HepG2 (cell line): ENCODE measurements around the gene USP12. TPM values are rescaled to one million over a fixed set of nuclear protein-coding genes. Genes with fewer than 3 reads are reported as not detected.

ENCODE experiments used
- ATAC-seq: fragments of 200-7000 bp; cut with Tn5 transposase; 3 replicates; pipeline ENCODE4 v1.9.1; 2020; ENCODE audit warnings: mild to moderate bottlenecking, moderate library complexity
- BruUV-seq: library from RNA; stranded (reverse); fragments of 400-500 nt; replicated peaks from 2 replicates; lab custom pipeline; 2021; lab: Mats Ljungman, UMichigan
- CTCF ChIA-PET: fragments of 300-600 bp; formaldehyde crosslinking; extraction: SDS; loops from one replicate; lab custom pipeline; 2021; ENCODE audit warnings: low total read pairs, inconsistent platforms, low intra/inter-chr PET ratio; lab: Yijun Ruan, JAX
- POLR2A ChIA-PET: fragments of 350-600 bp; sonication (Branson Sonifier 250); formaldehyde crosslinking; loops from one replicate; lab custom pipeline; 2020; ENCODE audit warnings: antibody characterized with exemption, inconsistent platforms; lab: Yijun Ruan, JAX
- DNase-seq: peaks from one replicate; pipeline ENCODE4 v3.0.0-alpha.2; 2015; ENCODE audit warnings: low spot score
- FAIRE-seq: peaks from 3 replicates; lab custom pipeline; 2011; peaks lifted over from hg19 to GRCh38; lab: Jason Lieb, UNC
- H2AFZ ChIP-seq: one replicate; pipeline ENCODE4 v1.6.1; 2011; ENCODE audit warnings: low read length, inconsistent platforms
- H3K27ac ChIP-seq: fragments of 300-600 bp; 3 replicates; pipeline ENCODE4 v1.8.0; 2011; ENCODE audit warnings: mixed run types, mild to moderate bottlenecking, mixed read lengths, low read length, inconsistent platforms; ENCODE audit not compliant: insufficient read depth; ENCODE audit errors: extremely low read length
- H3K27me3 ChIP-seq, 2 experiments: fragments of 200-600 bp in 1 of 2; 2 replicates in 1 of 2; 3 replicates in 1 of 2; pipeline versions ENCODE4 v1.6.0 to v1.8.0; 2011; ENCODE audit warnings: low read length in 2 of 2, mild to moderate bottlenecking in 2 of 2, moderate library complexity in 2 of 2, inconsistent platforms in 1 of 2; ENCODE audit not compliant: insufficient read depth in 2 of 2, control insufficient read depth in 1 of 2
- H3K36me3 ChIP-seq, 2 experiments: fragments of 200-600 bp in 1 of 2; replicated peaks in 1 of 2; 2 replicates in 1 of 2; 3 replicates in 1 of 2; pipeline versions ENCODE4 v1.5.1 to v1.8.0; 2011; ENCODE audit warnings: low read length in 2 of 2, inconsistent platforms in 1 of 2; ENCODE audit not compliant: insufficient read depth in 2 of 2, control insufficient read depth in 1 of 2
- H3K4me1 ChIP-seq: 2 replicates; pipeline ENCODE4 v1.5.1; 2012; ENCODE audit warnings: low read length, inconsistent platforms; ENCODE audit not compliant: insufficient read depth
- H3K4me2 ChIP-seq: 2 replicates; pipeline ENCODE4 v1.6.0; 2011; ENCODE audit warnings: low read depth, low read length, inconsistent platforms
- H3K4me3 ChIP-seq, 3 experiments: fragments of 200-600 bp in 1 of 3; sonication (generic), shearing (Covaris generic) in 1 of 3; replicated peaks in 1 of 3; 2 replicates each; pipeline ENCODE4 v1.5.1; 2011 to 2016; ENCODE audit warnings: low read length in 3 of 3, inconsistent platforms in 2 of 3, low read depth in 2 of 3, mild to moderate bottlenecking in 2 of 3, control low read depth in 1 of 3, mixed read lengths in 1 of 3; ENCODE audit not compliant: insufficient read depth in 1 of 3
- H3K79me2 ChIP-seq: one replicate; pipeline ENCODE4 v1.6.1; 2011; ENCODE audit warnings: low read length, inconsistent platforms; ENCODE audit not compliant: insufficient read depth
- H3K9ac ChIP-seq: 2 replicates; pipeline ENCODE4 v1.6.0; 2011; ENCODE audit warnings: mild to moderate bottlenecking, low read depth, low read length, inconsistent platforms; ENCODE audit not compliant: insufficient read depth
- H3K9me3 ChIP-seq: 2 replicates; pipeline ENCODE4 v1.5.1; 2012; ENCODE audit warnings: mild to moderate bottlenecking, low read length
- H4K20me1 ChIP-seq: 2 replicates; pipeline ENCODE4 v1.6.0; 2011; ENCODE audit warnings: inconsistent platforms, mild to moderate bottlenecking, low read length, moderate library complexity; ENCODE audit not compliant: insufficient read depth
- AHR ChIP-seq: IDR thresholded peaks from 2 replicates; pipeline ENCODE4 v1.6.1; 2018; ENCODE audit warnings: missing genetic modification reagents, missing compliant biosample characterization
- KMT2B ChIP-seq: IDR thresholded peaks from 2 replicates; pipeline ENCODE4 v1.6.1; 2016; ENCODE audit warnings: missing genetic modification reagents, missing compliant biosample characterization
- PAWR ChIP-seq: sonication (generic); formaldehyde crosslinking; IDR thresholded peaks from 2 replicates; pipeline ENCODE4 v1.4.0; 2020; ENCODE audit warnings: missing genetic modification reagents, mild to moderate bottlenecking, borderline replicate concordance
- SMC3 ChIP-seq: IDR thresholded peaks from 2 replicates; pipeline ENCODE4 v1.6.1; 2011; ENCODE audit warnings: low read length, improper control_type of control experiment
- ZKSCAN1 ChIP-seq: fragments of 150-350 bp; IDR thresholded peaks from 2 replicates; pipeline ENCODE4 v1.6.1; 2014; ENCODE audit warnings: low read length
- ZNF292 ChIP-seq: sonication (generic); formaldehyde crosslinking; IDR thresholded peaks from 2 replicates; pipeline ENCODE4 v1.8.1; 2022; ENCODE audit warnings: mild to moderate bottlenecking, low read depth, missing genetic modification reagents, borderline replicate concordance
- ZZZ3 ChIP-seq: sonication (generic); formaldehyde crosslinking; IDR thresholded peaks from 2 replicates; pipeline ENCODE4 v1.4.0; 2020; ENCODE audit warnings: missing genetic modification reagents, mild to moderate bottlenecking, borderline replicate concordance
- WGBS: methylation state at CpG from one replicate; pipeline ENCODE4 v1.1.6; 2017; ENCODE audit warnings: low lambda C conversion rate; 5-methylcytosine and 5-hydroxymethylcytosine counted together
- in situ Hi-C: cut with HindIII; loops from 2 replicates; pipeline ENCODE4 v1.10.0; 2017; ENCODE audit warnings: low pct_unique_long_range_greater_than_20kb; ENCODE audit not compliant: extremely low pct_ligation_motif_present
- intact Hi-C: fragments of 100-400 bp; cut with micrococcal nuclease; formaldehyde crosslinking; loops from one replicate; pipeline ENCODE4 v1.10.0; 2022; ENCODE audit not compliant: unreplicated experiment
- polyA plus RNA-seq, 8 experiments: library from polyadenylated mRNA; depleted of rRNA in 3 of 8; stranded (reverse) in 7 of 8; unstranded in 1 of 8; fragments of >200 nt; fragmentation: Illumina TruSeq in 4 of 8; extraction: Trizol in 4 of 8; gene quantifications; 2 replicates each; pipeline versions ENCODE4 v1.2.1 to v1.2.3, GENCODE V29; 2011 to 2016; ENCODE audit warnings: low read depth in 4 of 8, missing spikeins in 1 of 8, mixed read lengths in 1 of 8; ENCODE audit not compliant: insufficient read depth in 1 of 8
- total RNA-seq, 5 experiments: library from RNA; depleted of rRNA; stranded (reverse); fragments of >200 nt; fragmentation: Illumina TruSeq; extraction: Trizol; gene quantifications; 2 replicates each; pipeline ENCODE4 v1.2.3, GENCODE V29; 2016; ENCODE audit warnings: low read depth in 1 of 5
- TF ChIP-seq, protein P1 (sequence below): sonication (generic); formaldehyde crosslinking; IDR thresholded peaks from 2 replicates; pipeline ENCODE4 v1.4.0; 2020; ENCODE audit warnings: missing genetic modification reagents
- TF ChIP-seq, protein P2 (sequence below): sonication (generic); formaldehyde crosslinking; IDR thresholded peaks from 2 replicates; pipeline ENCODE4 v1.9.0; 2021; ENCODE audit warnings: missing genetic modification reagents, mild to moderate bottlenecking, borderline replicate concordance

Gene USP12
- total and polyA plus RNA-seq, 2 of the 13 experiments (the other 11 are each of a cell fraction or from before 2014, with no cell fraction given) = 9.8 to 19.5 TPM

DNA sequence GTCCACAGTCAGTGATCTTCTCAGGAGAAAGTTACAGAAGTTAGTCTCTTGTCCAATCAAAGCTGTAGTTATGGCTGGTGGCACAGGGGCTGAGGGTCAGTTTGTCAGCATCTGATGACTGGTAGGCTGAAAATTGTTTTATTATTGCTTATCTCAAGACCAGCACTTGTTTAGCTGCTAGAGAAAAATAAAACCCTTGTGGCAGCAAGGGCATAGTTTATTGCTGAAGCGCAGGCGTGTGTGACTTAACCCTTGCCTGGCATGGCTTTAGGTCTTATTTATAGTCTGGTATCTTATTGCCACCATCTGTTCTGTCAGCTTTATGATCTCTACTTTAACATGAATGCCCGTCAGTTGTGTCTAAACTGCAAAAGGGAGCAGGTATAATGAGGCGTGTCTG lies 154.7 kb downstream of the USP12 start:
- no peak for TF ChIP-seq ZKSCAN1
- TF ChIP-seq SMC3 = no peak
- no peak for TF ChIP-seq KMT2B (CRISPR knock-in tag)
- no peak for TF ChIP-seq ZNF292 (CRISPR knock-in tag)
- no peak for TF ChIP-seq PAWR
- TF ChIP-seq, protein P1, sequence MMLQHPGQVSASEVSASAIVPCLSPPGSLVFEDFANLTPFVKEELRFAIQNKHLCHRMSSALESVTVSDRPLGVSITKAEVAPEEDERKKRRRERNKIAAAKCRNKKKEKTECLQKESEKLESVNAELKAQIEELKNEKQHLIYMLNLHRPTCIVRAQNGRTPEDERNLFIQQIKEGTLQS (CRISPR knock-in tag) = no peak
- TF ChIP-seq, protein P2, sequence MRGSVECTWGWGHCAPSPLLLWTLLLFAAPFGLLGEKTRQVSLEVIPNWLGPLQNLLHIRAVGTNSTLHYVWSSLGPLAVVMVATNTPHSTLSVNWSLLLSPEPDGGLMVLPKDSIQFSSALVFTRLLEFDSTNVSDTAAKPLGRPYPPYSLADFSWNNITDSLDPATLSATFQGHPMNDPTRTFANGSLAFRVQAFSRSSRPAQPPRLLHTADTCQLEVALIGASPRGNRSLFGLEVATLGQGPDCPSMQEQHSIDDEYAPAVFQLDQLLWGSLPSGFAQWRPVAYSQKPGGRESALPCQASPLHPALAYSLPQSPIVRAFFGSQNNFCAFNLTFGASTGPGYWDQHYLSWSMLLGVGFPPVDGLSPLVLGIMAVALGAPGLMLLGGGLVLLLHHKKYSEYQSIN (CRISPR knock-in tag) = no peak
- TF ChIP-seq AHR (CRISPR knock-in tag) = no peak
- TF ChIP-seq ZZZ3 (CRISPR knock-in tag) = no peak
- TF ChIP-seq, all 625 proteins: peak for 0
- no TSS peak for BruUV-seq
- FAIRE-seq = no peak

More for the DNA sequence above, 154.7 kb downstream of the USP12 start:
- ATAC-seq (no peak), DNase-seq (no peak)
- Histone ChIP-seq H3K4me1 (peaks cover 37% of the 10 kb centered on the region), H3K36me3 (no peaks in the 10 kb centered on the region), H3K9ac (no peak overlapping the region), H2AFZ (no peak overlapping the region), H3K4me2 (no peak overlapping the region), H3K9me3 (no peaks in the 10 kb centered on the region), H4K20me1 (no peaks in the 10 kb centered on the region), H3K79me2 (no peaks in the 10 kb centered on the region), H3K4me3 (no peak overlapping the region), H3K27me3 (0 out of 5 replicates have a peak, but pooled peaks cover 0 to 5% of the 10 kb centered on the region in 2 experiments), H3K27ac (no peak overlapping the region)
- ChIA-PET POLR2A (no interaction called here), CTCF (no interaction called here)
- in situ Hi-C loops = no loop called here
- 51% methylated on average over 4 of the region's 4 CpGs for WGBS
- intact Hi-C loops = no loop called here

Other genes with a start within 250 kb of the USP12 start
- 1,234 and 1,660 TPM in 2 replicates for gene RPL21, start 79.7 kb upstream of the USP12 start, total RNA-seq (2016; rRNA removed; fragmentation: Illumina TruSeq; extraction: Trizol)
- gene RPL21, start 79.7 kb upstream of the USP12 start, polyA plus RNA-seq (2011; rRNA removed) = 1,013 and 1,261 TPM in 2 replicates
- gene RASL11A, start 99.0 kb upstream of the USP12 start, total RNA-seq (2016; rRNA removed; fragmentation: Illumina TruSeq; extraction: Trizol) = 3.2 and 4.1 TPM in 2 replicates
- 3.0 and 3.7 TPM in 2 replicates for gene RASL11A, start 99.0 kb upstream of the USP12 start, polyA plus RNA-seq (2011; rRNA removed)